GM23338 (cell line): Measurements from ENCODE around the gene HCST. TPM values are rescaled to one million over a fixed set of nuclear protein-coding genes. Genes with fewer than 3 reads are reported as not detected.

ENCODE experiments used
- ATAC-seq: fragments of 200-7000 bp; cut with Tn5 transposase; 3 replicates; pipeline ENCODE4 v1.9.1; 2020
- DNase-seq: peaks from one replicate; pipeline ENCODE4 v3.0.0-alpha.2; 2015; ENCODE audit warnings: low spot score
- H2AFZ ChIP-seq: fragments of 200-600 bp; sonication (generic); 2 replicates; pipeline ENCODE4 v1.8.0; 2016; ENCODE audit warnings: antibody characterized with exemption, mild to moderate bottlenecking, moderate library complexity
- H3F3A ChIP-seq: fragments of 200-600 bp; sonication (generic); replicated peaks from 2 replicates; pipeline ENCODE4 v1.8.0; 2017; ENCODE audit warnings: antibody characterized with exemption, mixed run types, low read depth
- H3K27ac ChIP-seq: fragments of 200-600 bp; sonication (generic); 2 replicates; pipeline ENCODE4 v1.6.1; 2016; ENCODE audit warnings: low read depth
- H3K27me3 ChIP-seq: fragments of 200-600 bp; sonication (generic); 2 replicates; pipeline ENCODE4 v1.8.0; 2016; ENCODE audit warnings: mild to moderate bottlenecking, mixed run types, moderate library complexity; ENCODE audit not compliant: insufficient read depth
- H3K36me3 ChIP-seq: fragments of 200-600 bp; sonication (generic); 2 replicates; pipeline ENCODE4 v1.8.0; 2016; ENCODE audit warnings: mild to moderate bottlenecking; ENCODE audit not compliant: insufficient read depth
- H3K4me1 ChIP-seq: fragments of 200-600 bp; sonication (generic); 2 replicates; pipeline ENCODE4 v1.8.0; 2016; ENCODE audit warnings: mild to moderate bottlenecking, moderate library complexity; ENCODE audit not compliant: insufficient read depth
- H3K4me2 ChIP-seq: fragments of 200-600 bp; sonication (generic); 2 replicates; pipeline ENCODE4 v1.7.1; 2017; ENCODE audit warnings: mixed run types
- H3K4me3 ChIP-seq: fragments of 200-600 bp; sonication (generic); 2 replicates; pipeline ENCODE4 v1.6.1; 2016; ENCODE audit warnings: mixed run types
- H3K79me2 ChIP-seq: fragments of 200-600 bp; sonication (generic); replicated peaks from 2 replicates; pipeline ENCODE4 v1.8.0; 2017; ENCODE audit warnings: mild to moderate bottlenecking; ENCODE audit not compliant: insufficient read depth
- H3K9me2 ChIP-seq: fragments of 200-600 bp; sonication (generic); 2 replicates; pipeline ENCODE4 v1.8.0; 2017; ENCODE audit not compliant: insufficient read depth
- H4K20me1 ChIP-seq: fragments of 200-600 bp; sonication (generic); replicated peaks from 2 replicates; pipeline ENCODE4 v1.8.0; 2017; ENCODE audit warnings: mild to moderate bottlenecking; ENCODE audit not compliant: insufficient read depth
- H3K27ac Mint-ChIP-seq: 2 replicates; pipeline ENCODE4 v1.8.0; 2020; ENCODE audit warnings: inconsistent platforms, mild to moderate bottlenecking, moderate library complexity, mixed read lengths
- H3K27me3 Mint-ChIP-seq: 3 replicates; pipeline ENCODE4 v1.8.0; 2022; ENCODE audit warnings: low read depth, mild to moderate bottlenecking, moderate library complexity, mixed read lengths, inconsistent platforms; ENCODE audit not compliant: insufficient read depth, poor library complexity
- H3K36me3 Mint-ChIP-seq: 3 replicates; pipeline ENCODE4 v1.8.0; 2021; ENCODE audit warnings: low read depth, mild to moderate bottlenecking, inconsistent platforms, moderate library complexity, mixed read lengths
- H3K4me1 Mint-ChIP-seq: 3 replicates; pipeline ENCODE4 v1.8.0; 2020; ENCODE audit warnings: mild to moderate bottlenecking, inconsistent platforms, mixed read lengths
- H3K4me3 Mint-ChIP-seq: 3 replicates; pipeline ENCODE4 v1.8.0; 2021; ENCODE audit warnings: moderate library complexity, mild to moderate bottlenecking, inconsistent platforms, mixed read lengths
- H3K9me3 Mint-ChIP-seq: 3 replicates; pipeline ENCODE4 v1.8.0; 2020; ENCODE audit warnings: moderate library complexity, mild to moderate bottlenecking, inconsistent platforms, mixed read lengths
- CREB1 ChIP-seq: fragments of 250-450 bp; sonication (Bioruptor Pico); IDR thresholded peaks from 2 replicates; pipeline ENCODE4 v1.5.0; 2020; ENCODE audit warnings: low read depth, mild to moderate bottlenecking, moderate library complexity
- CTCF ChIP-seq, 2 experiments: fragments of 200-600 bp in 1 of 2; sonication (generic) in 1 of 2; conservative IDR thresholded peaks; 2 replicates each; pipeline versions ENCODE4 v1.5.1 to v1.6.1; 2016 to 2017; ENCODE audit warnings: antibody characterized with exemption in 2 of 2, low read depth in 2 of 2, mild to moderate bottlenecking in 2 of 2, moderate library complexity in 1 of 2
- ETS1 ChIP-seq: IDR thresholded peaks from 2 replicates; pipeline ENCODE4 v1.6.1; 2016; ENCODE audit warnings: antibody characterized with exemption
- EZH2 ChIP-seq: fragments of 200-600 bp; sonication (generic); IDR thresholded peaks from one replicate; pipeline ENCODE4 v1.8.0; 2017; ENCODE audit warnings: antibody characterized with exemption, mild to moderate bottlenecking, low read depth; ENCODE audit not compliant: unreplicated experiment
- EZH2phosphoT487 ChIP-seq: fragments of 200-600 bp; sonication (generic); IDR thresholded peaks from one replicate; pipeline ENCODE4 v1.8.1; 2018; ENCODE audit warnings: antibody characterized with exemption; ENCODE audit not compliant: unreplicated experiment
- JUNB ChIP-seq: IDR thresholded peaks from one replicate; pipeline ENCODE4 v1.6.1; 2016; ENCODE audit warnings: antibody characterized with exemption; ENCODE audit not compliant: unreplicated experiment
- NANOG ChIP-seq: IDR thresholded peaks from 2 replicates; pipeline ENCODE4 v1.6.1; 2016; ENCODE audit warnings: antibody characterized with exemption, borderline replicate concordance
- POLR2AphosphoS5 ChIP-seq: IDR thresholded peaks from 2 replicates; pipeline ENCODE4 v1.6.1; 2016; ENCODE audit warnings: antibody characterized with exemption, low read depth
- REST ChIP-seq: IDR thresholded peaks from one replicate; pipeline ENCODE4 v1.6.1; 2018; ENCODE audit warnings: antibody characterized with exemption; ENCODE audit not compliant: unreplicated experiment
- STAT1 ChIP-seq: IDR thresholded peaks from one replicate; pipeline ENCODE4 v1.6.1; 2016; ENCODE audit warnings: antibody characterized with exemption; ENCODE audit not compliant: unreplicated experiment
- ZNF114 ChIP-seq: fragments of 250-450 bp; sonication (Bioruptor Pico); IDR thresholded peaks from 2 replicates; pipeline ENCODE4 v1.5.0; 2020; ENCODE audit warnings: mild to moderate bottlenecking, moderate library complexity
- ZNF331 ChIP-seq: fragments of 250-450 bp; sonication (Bioruptor Pico); IDR thresholded peaks from 2 replicates; pipeline ENCODE4 v1.5.0; 2020; ENCODE audit warnings: low read depth, mild to moderate bottlenecking, moderate library complexity
- ZNF462 ChIP-seq: fragments of 250-450 bp; sonication (Bioruptor Pico); IDR thresholded peaks from 2 replicates; pipeline ENCODE4 v1.5.0; 2020; ENCODE audit warnings: mild to moderate bottlenecking, moderate library complexity
- polyA plus RNA-seq: library from polyadenylated mRNA; unstranded; fragments of >200 nt; fragmentation: Nextera tagmentation; extraction: Ambion mirVana; gene quantifications from 2 replicates; pipeline ENCODE4 v1.2.1, GENCODE V29; 2016
- total RNA-seq: library from RNA; depleted of rRNA; stranded (reverse); fragments of >200 nt; shearing (Covaris generic); gene quantifications from 2 replicates; pipeline ENCODE4 v1.2.3, GENCODE V29; 2014

HCST gene
- total and polyA plus RNA-seq, 2 experiments from 2014 or later, result 2.1 TPM; not detected in 1

GRCh38 chr19:35863018-35863417 is 39.3 kb upstream of the HCST start:
- no peak overlapping the region for H3K27ac ChIP-seq
- no peaks in the 10 kb centered on the region; the same call in 1 of the 2 replicates for H3K36me3 ChIP-seq
- TF ChIP-seq ETS1 (no peak), ZNF114 (CRISPR knock-in tag) (no peak), EZH2phosphoT487 (no peak), ZNF331 (CRISPR knock-in tag) (no peak), STAT1 (no peak), POLR2AphosphoS5 (no peak), JUNB (no peak), CREB1 (CRISPR knock-in tag) (no peak), EZH2 (no peak), NANOG (no peak), REST (no peak), ZNF462 (CRISPR knock-in tag) (no peak), CTCF (conservative IDR thresholded peaks at IDR 0.05; ENCODE audit: low read depth in 2 of 2) (no peak)
- H3F3A ChIP-seq, result 0 out of 2 replicates have a peak, but pooled peaks cover 4% of the 10 kb centered on the region
- no peak for DNase-seq
- H2AFZ ChIP-seq, result no peak overlapping the region
- Mint-ChIP-seq H3K4me3 (no peak overlapping the region), H3K4me1 (peaks cover 21% of the 10 kb centered on the region; the same call in 2 of the 3 replicates), H3K27me3 (peaks cover 66% of the 10 kb centered on the region), H3K36me3 (peaks cover 4% of the 10 kb centered on the region; the same call in 2 of the 3 replicates), H3K9me3 (no peaks in the 10 kb centered on the region; the same call in 2 of the 3 replicates), H3K27ac (no peak overlapping the region)
- H3K4me2 ChIP-seq, result no peak overlapping the region
- peaks cover 12% of the 10 kb centered on the region for H3K4me1 ChIP-seq
- H3K79me2 ChIP-seq, result no peaks in the 10 kb centered on the region
- no peak for ATAC-seq
- H3K27me3 ChIP-seq, result peaks cover 61% of the 10 kb centered on the region
- H3K9me2 ChIP-seq, result no peaks in the 10 kb centered on the region
- no peak overlapping the region for H3K4me3 ChIP-seq
- H4K20me1 ChIP-seq, result no peaks in the 10 kb centered on the region
